Mammary epithelial cell (primary cell): ENCODE measurements around the gene SLC36A4.

Experiments used
- CTCF ChIP-seq, 2 donors: IDR thresholded peaks in 1 of 2; conservative IDR thresholded peaks in 1 of 2; 2 replicates each; pipeline ENCODE4 v1.5.1; 2011 to 2012; ENCODE audit warnings: inconsistent platforms in 2 of 2, low read length in 2 of 2, mild to moderate bottlenecking in 2 of 2, control low read depth in 1 of 2, low read depth in 1 of 2; ENCODE audit not compliant: insufficient read depth in 1 of 2; ENCODE audit errors: extremely low read depth in 1 of 2
- EZH2 ChIP-seq: IDR thresholded peaks from 2 replicates; pipeline ENCODE4 v1.6.1; 2012; ENCODE audit warnings: low read length, inconsistent platforms, borderline replicate concordance

- no peak for TF ChIP-seq CTCF (conservative IDR thresholded peaks at IDR 0.05 in 1 of 2, IDR thresholded peaks at IDR 0.05 in 1 of 2; ENCODE audit: extremely low read depth in 1 of 2, insufficient read depth in 1 of 2, low read depth in 1 of 2, low read length in 2 of 2)
- TF ChIP-seq EZH2, result no peak
These were observed 28.6 kb downstream of the SLC36A4 start for GRCh38 chr11:93169143-93169542.
